Calu3 (cell line): ENCODE data around the gene GTF2H2. TPM values are rescaled to one million over a fixed set of nuclear protein-coding genes. Genes with fewer than 3 reads are reported as not detected.
"Not testable (repeated sequence)": the region's sequence is repeated elsewhere in the genome, so short reads cannot be mapped to it uniquely, and the experiment has no call there.

Source experiments
- Bru-seq: library from RNA; stranded (reverse); fragments of 400-500 nt; gene quantifications from one replicate; lab custom pipeline; 2021; lab: Mats Ljungman, UMichigan
- BruChase-seq, 2 experiments: library from RNA; stranded (reverse); fragments of 400-500 nt; gene quantifications; one replicate each; lab custom pipeline; 2021; lab: Mats Ljungman, UMichigan
- BruUV-seq: library from RNA; stranded (reverse); fragments of 400-500 nt; replicated peaks from 2 replicates; lab custom pipeline; 2021; lab: Mats Ljungman, UMichigan
- CTCF ChIA-PET: fragments of 300-600 bp; sonication (Branson Sonifier 250); formaldehyde crosslinking; loops from one replicate; lab custom pipeline; 2022; ENCODE audit warnings: antibody characterized with exemption; lab: Charles Lee
- DNase-seq: peaks from one replicate; pipeline ENCODE4 v3.0.0; 2022
- H3K27ac Mint-ChIP-seq: one replicate; pipeline ENCODE4 v1.8.0; 2022; ENCODE audit warnings: mixed read lengths; ENCODE audit not compliant: unreplicated experiment
- H3K27me3 Mint-ChIP-seq: one replicate; pipeline ENCODE4 v1.8.0; 2022; ENCODE audit warnings: mixed read lengths; ENCODE audit not compliant: unreplicated experiment
- H3K36me3 Mint-ChIP-seq: one replicate; pipeline ENCODE4 v1.8.0; 2022; ENCODE audit warnings: mild to moderate bottlenecking, moderate library complexity, mixed read lengths; ENCODE audit not compliant: insufficient read depth, unreplicated experiment
- H3K4me1 Mint-ChIP-seq: one replicate; pipeline ENCODE4 v1.8.0; 2022; ENCODE audit warnings: mild to moderate bottlenecking, low read depth, mixed read lengths; ENCODE audit not compliant: unreplicated experiment
- H3K4me3 Mint-ChIP-seq: one replicate; pipeline ENCODE4 v1.8.0; 2022; ENCODE audit warnings: mild to moderate bottlenecking, low read depth, moderate library complexity, mixed read lengths; ENCODE audit not compliant: unreplicated experiment
- H3K9me3 Mint-ChIP-seq: one replicate; pipeline ENCODE4 v1.8.0; 2022; ENCODE audit warnings: low read depth, mixed read lengths; ENCODE audit not compliant: unreplicated experiment
- intact Hi-C: fragments of 100-400 bp; cut with micrococcal nuclease; formaldehyde crosslinking; loops from one replicate; pipeline ENCODE4 v1.10.0; 2022; ENCODE audit not compliant: unreplicated experiment
- long read RNA-seq: library from polyadenylated mRNA; stranded (forward); transcript quantifications from one replicate; pipeline ENCODE4 v2.0.0, GENCODE V29; 2022
- total RNA-seq: library from RNA; stranded (reverse); gene quantifications from 2 replicates; pipeline ENCODE4 v1.2.3, GENCODE V29; 2022

Gene GTF2H2
- 21.9 and 23.2 TPM in 2 replicates for total RNA-seq
- percentile 53 among the genes with signal in this experiment for Bru-seq, nascent RNA
- percentile 51 among the genes with signal in this experiment for BruChase-seq, experiment 1, labeled RNA remaining after a 6-hour chase
- percentile 60 among the genes with signal in this experiment for BruChase-seq, experiment 2, labeled RNA remaining after a 2-hour chase
- long read RNA-seq, partial matches to known transcripts = 3 of 20 reads
- long read RNA-seq, other reads (novel, unspliced or antisense) = 11 of 20 reads

GRCh38 chr5:71067262-71067928, at the start of gene GTF2H2:
GTF2H2 (minus strand) TSS chr5:71067676; CDS start chr5:71062763, 4,913 bp downstream.
- intact Hi-C loops, H3K27me3 Mint-ChIP-seq, H3K4me3 Mint-ChIP-seq, CTCF ChIA-PET, H3K4me1 Mint-ChIP-seq, H3K9me3 Mint-ChIP-seq, H3K27ac Mint-ChIP-seq, BruUV-seq, DNase-seq, H3K36me3 Mint-ChIP-seq: not testable (repeated sequence)

- intact Hi-C loops, CTCF ChIA-PET, H3K27ac Mint-ChIP-seq, BruUV-seq, H3K27me3 Mint-ChIP-seq, DNase-seq, H3K4me1 Mint-ChIP-seq, H3K4me3 Mint-ChIP-seq, H3K9me3 Mint-ChIP-seq, H3K36me3 Mint-ChIP-seq: not testable (repeated sequence)
These were observed 42.3 kb upstream of the GTF2H2 start for GRCh38 chr5:71109730-71110275.

- CTCF ChIA-PET, H3K4me1 Mint-ChIP-seq, BruUV-seq, intact Hi-C loops, H3K9me3 Mint-ChIP-seq, H3K27ac Mint-ChIP-seq, H3K4me3 Mint-ChIP-seq, DNase-seq, H3K27me3 Mint-ChIP-seq, H3K36me3 Mint-ChIP-seq: not testable (repeated sequence)
These were observed 32.5 kb upstream of the GTF2H2 start for GRCh38 chr5:71099996-71100395.

- H3K4me1 Mint-ChIP-seq, DNase-seq, H3K4me3 Mint-ChIP-seq, H3K27me3 Mint-ChIP-seq, BruUV-seq, intact Hi-C loops, H3K36me3 Mint-ChIP-seq, H3K27ac Mint-ChIP-seq, H3K9me3 Mint-ChIP-seq, CTCF ChIA-PET: not testable (repeated sequence)
These were observed 30.4 kb upstream of the GTF2H2 start for GRCh38 chr5:71097930-71098203.

- not testable (repeated sequence) for H3K27ac Mint-ChIP-seq, DNase-seq
These were observed 29.9 kb upstream of the GTF2H2 start for GRCh38 chr5:71097173-71097929.

GRCh38 chr5:71089773-71090172, 22.3 kb upstream of the GTF2H2 start:
- not testable (repeated sequence) for H3K27ac Mint-ChIP-seq, BruUV-seq

More at GRCh38 chr5:71097173-71097929, 29.9 kb upstream of the GTF2H2 start:
- H3K4me1 Mint-ChIP-seq, CTCF ChIA-PET, H3K9me3 Mint-ChIP-seq, intact Hi-C loops, H3K36me3 Mint-ChIP-seq, H3K27me3 Mint-ChIP-seq, H3K4me3 Mint-ChIP-seq, BruUV-seq: not testable (repeated sequence)

GRCh38 chr5:71088754-71089153, 21.3 kb upstream of the GTF2H2 start:
- H3K36me3 Mint-ChIP-seq, H3K9me3 Mint-ChIP-seq, BruUV-seq, H3K27ac Mint-ChIP-seq, H3K4me1 Mint-ChIP-seq, CTCF ChIA-PET, DNase-seq, H3K4me3 Mint-ChIP-seq, H3K27me3 Mint-ChIP-seq, intact Hi-C loops: not testable (repeated sequence)

More at GRCh38 chr5:71089773-71090172, 22.3 kb upstream of the GTF2H2 start:
- H3K36me3 Mint-ChIP-seq, H3K4me3 Mint-ChIP-seq, H3K27me3 Mint-ChIP-seq, intact Hi-C loops, CTCF ChIA-PET, DNase-seq, H3K9me3 Mint-ChIP-seq, H3K4me1 Mint-ChIP-seq: not testable (repeated sequence)

GRCh38 chr5:71086145-71086544, 18.7 kb upstream of the GTF2H2 start:
- DNase-seq, BruUV-seq, H3K36me3 Mint-ChIP-seq, intact Hi-C loops, H3K27ac Mint-ChIP-seq, H3K27me3 Mint-ChIP-seq, H3K9me3 Mint-ChIP-seq, CTCF ChIA-PET, H3K4me3 Mint-ChIP-seq, H3K4me1 Mint-ChIP-seq: not testable (repeated sequence)

GRCh38 chr5:71084280-71085063, 17.0 kb upstream of the GTF2H2 start:
- H3K4me3 Mint-ChIP-seq, H3K4me1 Mint-ChIP-seq, DNase-seq, H3K27ac Mint-ChIP-seq, H3K36me3 Mint-ChIP-seq, H3K9me3 Mint-ChIP-seq, BruUV-seq, CTCF ChIA-PET, H3K27me3 Mint-ChIP-seq, intact Hi-C loops: not testable (repeated sequence)
